OCI-LY1 (cell line): ENCODE measurements around the gene HGD.

ENCODE experiments used
- H2AFZ ChIP-seq: fragments of 200-600 bp; sonication (generic), shearing (Covaris generic); 2 replicates; pipeline ENCODE4 v1.6.0; 2014; ENCODE audit warnings: antibody characterized with exemption, mild to moderate bottlenecking, low read length
- H3F3A ChIP-seq: fragments of 200-600 bp; sonication (generic), shearing (Covaris generic); 2 replicates; pipeline ENCODE4 v1.6.0; 2014; ENCODE audit warnings: mild to moderate bottlenecking, antibody characterized with exemption, low read length, moderate library complexity; ENCODE audit not compliant: insufficient read depth
- H3K27ac ChIP-seq: fragments of 200-600 bp; sonication (generic); 2 replicates; pipeline ENCODE4 v1.5.1; 2014; ENCODE audit warnings: low read length, mixed run types, mild to moderate bottlenecking, low read depth; ENCODE audit not compliant: poor library complexity, severe bottlenecking
- H3K27me3 ChIP-seq: fragments of 200-600 bp; sonication (generic); 2 replicates; pipeline ENCODE4 v1.6.0; 2014; ENCODE audit warnings: antibody characterized with exemption, mild to moderate bottlenecking, low read length, moderate library complexity; ENCODE audit not compliant: insufficient read depth
- H3K36me3 ChIP-seq: fragments of 200-600 bp; sonication (generic); 2 replicates; pipeline ENCODE4 v1.6.1; 2014; ENCODE audit warnings: mild to moderate bottlenecking, antibody characterized with exemption, low read length, moderate library complexity, mixed read lengths; ENCODE audit not compliant: insufficient read depth
- H3K4me1 ChIP-seq: fragments of 200-600 bp; sonication (generic); 2 replicates; pipeline ENCODE4 v1.5.1; 2014; ENCODE audit warnings: mild to moderate bottlenecking, low read length, moderate library complexity; ENCODE audit not compliant: insufficient read depth, severe bottlenecking
- H3K4me2 ChIP-seq: fragments of 200-600 bp; sonication (generic), shearing (Covaris generic); 2 replicates; pipeline ENCODE4 v1.6.1; 2014; ENCODE audit warnings: low read length
- H3K4me3 ChIP-seq: fragments of 200-600 bp; sonication (generic); 2 replicates; pipeline ENCODE4 v1.5.1; 2014; ENCODE audit warnings: low read length, low read depth, mild to moderate bottlenecking, mixed read lengths; ENCODE audit not compliant: poor library complexity, severe bottlenecking
- H3K79me2 ChIP-seq: fragments of 200-600 bp; shearing (Covaris generic); 2 replicates; pipeline ENCODE4 v1.6.1; 2016; ENCODE audit warnings: mixed run types, low read length, mixed read lengths; ENCODE audit not compliant: insufficient read depth
- H3K9ac ChIP-seq: fragments of 200-600 bp; sonication (generic), shearing (Covaris generic); 2 replicates; pipeline ENCODE4 v1.6.1; 2014; ENCODE audit warnings: mild to moderate bottlenecking, low read length, mixed read lengths
- H3K9me2 ChIP-seq: fragments of 200-600 bp; sonication (generic), shearing (Covaris generic); 2 replicates; pipeline ENCODE4 v1.6.1; 2014; ENCODE audit warnings: low read depth, mild to moderate bottlenecking, low read length, mixed read lengths
- H3K9me3 ChIP-seq: fragments of 200-600 bp; shearing (Covaris generic); 2 replicates; pipeline ENCODE4 v1.6.1; 2014; ENCODE audit warnings: low read length, mixed read lengths
- H4K20me1 ChIP-seq: fragments of 200-600 bp; sonication (generic), shearing (Covaris generic); 2 replicates; pipeline ENCODE4 v1.6.0; 2016; ENCODE audit warnings: mild to moderate bottlenecking, low read length; ENCODE audit not compliant: insufficient read depth
- EZH2 ChIP-seq: fragments of 200-600 bp; sonication (generic), shearing (Covaris generic); IDR thresholded peaks from 2 replicates; pipeline ENCODE4 v1.8.0; 2017; ENCODE audit warnings: borderline replicate concordance, mixed run types, mild to moderate bottlenecking, antibody characterized with exemption, low read length, moderate library complexity, mixed read lengths
- TF ChIP-seq, protein P1 (sequence below): fragments of 200-600 bp; sonication (generic), shearing (Covaris generic); IDR thresholded peaks from 2 replicates; pipeline ENCODE4 v1.5.1; 2017; ENCODE audit warnings: mild to moderate bottlenecking, antibody characterized with exemption, low read length, moderate library complexity, mixed read lengths

The HGD gene

DNA sequence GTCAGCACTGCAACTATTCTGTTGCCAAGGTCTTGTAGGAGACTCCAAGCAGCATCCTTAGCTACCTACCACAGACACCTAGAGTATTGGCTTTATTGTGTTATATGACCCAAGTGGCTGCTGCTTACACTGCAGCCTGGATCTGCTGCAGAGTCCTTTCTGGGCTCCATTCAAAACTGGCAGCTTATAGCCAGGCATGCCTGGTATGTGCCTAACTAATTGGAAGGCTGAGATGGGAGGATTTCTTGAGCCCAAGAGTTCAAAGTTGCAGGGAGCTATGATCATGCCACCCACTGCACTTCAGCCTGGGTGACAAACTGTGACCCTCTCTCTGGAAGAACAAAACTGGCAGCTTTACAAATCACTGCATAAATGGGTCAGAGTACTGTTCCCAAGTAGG lies 77.3 kb downstream of the HGD start:
- no peaks in the 10 kb centered on the region for H3K9me2 ChIP-seq
- H3F3A ChIP-seq = no peaks in the 10 kb centered on the region
- H3K4me3 ChIP-seq = no peak overlapping the region
- no peak overlapping the region for H3K9ac ChIP-seq
- H3K9me3 ChIP-seq = no peaks in the 10 kb centered on the region
- H3K36me3 ChIP-seq = peaks cover 31% of the 10 kb centered on the region
- H3K4me2 ChIP-seq = no peak overlapping the region
- no peaks in the 10 kb centered on the region for H3K79me2 ChIP-seq
- no peak overlapping the region for H3K27ac ChIP-seq
- no peaks in the 10 kb centered on the region for H3K27me3 ChIP-seq
- no peak for TF ChIP-seq EZH2
- TF ChIP-seq, protein P1, sequence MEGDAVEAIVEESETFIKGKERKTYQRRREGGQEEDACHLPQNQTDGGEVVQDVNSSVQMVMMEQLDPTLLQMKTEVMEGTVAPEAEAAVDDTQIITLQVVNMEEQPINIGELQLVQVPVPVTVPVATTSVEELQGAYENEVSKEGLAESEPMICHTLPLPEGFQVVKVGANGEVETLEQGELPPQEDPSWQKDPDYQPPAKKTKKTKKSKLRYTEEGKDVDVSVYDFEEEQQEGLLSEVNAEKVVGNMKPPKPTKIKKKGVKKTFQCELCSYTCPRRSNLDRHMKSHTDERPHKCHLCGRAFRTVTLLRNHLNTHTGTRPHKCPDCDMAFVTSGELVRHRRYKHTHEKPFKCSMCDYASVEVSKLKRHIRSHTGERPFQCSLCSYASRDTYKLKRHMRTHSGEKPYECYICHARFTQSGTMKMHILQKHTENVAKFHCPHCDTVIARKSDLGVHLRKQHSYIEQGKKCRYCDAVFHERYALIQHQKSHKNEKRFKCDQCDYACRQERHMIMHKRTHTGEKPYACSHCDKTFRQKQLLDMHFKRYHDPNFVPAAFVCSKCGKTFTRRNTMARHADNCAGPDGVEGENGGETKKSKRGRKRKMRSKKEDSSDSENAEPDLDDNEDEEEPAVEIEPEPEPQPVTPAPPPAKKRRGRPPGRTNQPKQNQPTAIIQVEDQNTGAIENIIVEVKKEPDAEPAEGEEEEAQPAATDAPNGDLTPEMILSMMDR = no peak
- no peak overlapping the region for H2AFZ ChIP-seq
- no peaks in the 10 kb centered on the region for H4K20me1 ChIP-seq
- no peaks in the 10 kb centered on the region for H3K4me1 ChIP-seq

DNA sequence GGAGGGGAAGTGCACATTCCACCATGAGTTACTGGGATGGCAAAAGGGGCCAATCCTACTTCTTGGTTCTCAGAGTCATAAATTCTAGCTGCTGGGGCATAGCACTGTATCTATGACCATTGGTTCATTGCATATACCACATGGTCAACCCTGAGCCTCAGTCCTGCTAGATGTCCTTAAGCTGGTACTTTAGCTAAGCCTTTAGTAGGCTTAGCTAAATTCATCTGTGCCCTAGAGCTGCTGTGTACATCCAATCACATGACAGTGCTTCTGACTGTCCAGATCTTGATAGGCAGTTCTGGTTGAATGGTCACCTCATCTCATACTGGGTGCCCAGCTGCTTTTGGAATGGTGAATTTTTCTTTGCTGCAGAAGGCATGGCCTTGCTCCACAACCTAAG lies 77.7 kb downstream of the HGD start:
- Histone ChIP-seq H3K79me2 (no peaks in the 10 kb centered on the region), H3K4me1 (no peaks in the 10 kb centered on the region), H2AFZ (no peak overlapping the region), H3K9me2 (no peaks in the 10 kb centered on the region), H3K27me3 (no peaks in the 10 kb centered on the region), H3K9ac (no peak overlapping the region), H3F3A (no peaks in the 10 kb centered on the region), H4K20me1 (no peaks in the 10 kb centered on the region), H3K9me3 (no peaks in the 10 kb centered on the region), H3K27ac (no peak overlapping the region), H3K4me2 (no peak overlapping the region), H3K4me3 (no peak overlapping the region), H3K36me3 (peaks cover 35% of the 10 kb centered on the region)
- TF ChIP-seq, protein P1 = no peak
- no peak for TF ChIP-seq EZH2

DNA sequence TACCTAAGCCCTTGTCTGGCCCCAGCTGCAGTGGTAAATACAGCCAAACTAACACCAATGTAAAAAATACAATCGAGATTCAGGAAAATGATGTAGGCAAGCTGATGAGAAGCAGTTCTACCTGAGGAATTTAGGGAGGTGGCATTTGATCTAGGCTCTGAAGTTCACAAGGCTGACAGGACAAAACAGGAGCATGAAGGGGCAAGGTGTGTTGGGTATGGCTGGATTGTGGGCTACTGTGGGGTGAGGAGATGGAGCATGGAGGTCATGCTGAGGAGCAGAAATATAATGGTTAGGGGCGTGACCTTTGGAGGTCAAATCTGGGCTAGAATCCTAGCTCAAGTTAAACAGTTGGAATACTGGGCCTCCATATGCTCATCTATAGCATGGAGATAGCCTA lies 79.4 kb downstream of the HGD start:
- no peaks in the 10 kb centered on the region for H3K27me3 ChIP-seq
- H3K4me1 ChIP-seq = peaks cover 6% of the 10 kb centered on the region
- H3K27ac ChIP-seq = no peak overlapping the region
- H3K9me3 ChIP-seq = no peaks in the 10 kb centered on the region
- H3K4me3 ChIP-seq = no peak overlapping the region
- peaks cover 2% of the 10 kb centered on the region; the same call in 1 of the 2 replicates for H3K79me2 ChIP-seq
- H3K36me3 ChIP-seq = peaks cover 52% of the 10 kb centered on the region
- H3F3A ChIP-seq = no peaks in the 10 kb centered on the region
- H4K20me1 ChIP-seq = no peaks in the 10 kb centered on the region
- no peaks in the 10 kb centered on the region for H3K9me2 ChIP-seq
- no peak overlapping the region for H3K4me2 ChIP-seq
- TF ChIP-seq, protein P1 = no peak
- no peak for TF ChIP-seq EZH2
- H3K9ac ChIP-seq = no peak overlapping the region
- H2AFZ ChIP-seq = no peak overlapping the region
